GM18519 (cell line): ENCODE data around the gene KRTAP26-1.

Source experiments
- ATAC-seq: cut with Tn5 transposase; IDR thresholded peaks from one replicate; pipeline ENCODE4 v1.9.1; 2021; ENCODE audit warnings: mild to moderate bottlenecking, moderate library complexity; ENCODE audit not compliant: unreplicated experiment, low FRiP score

Gene KRTAP26-1, protein sequence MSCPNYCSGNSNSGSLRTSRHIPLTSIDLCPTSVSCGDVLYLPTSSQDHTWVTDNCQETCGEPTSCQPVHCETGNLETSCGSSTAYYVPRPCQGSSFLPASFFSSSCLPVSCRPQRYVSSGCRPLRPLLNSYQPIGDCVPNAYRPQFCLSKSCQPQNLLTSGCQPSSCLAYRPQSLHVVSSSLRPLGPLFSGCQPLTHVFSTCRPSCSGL

DNA sequence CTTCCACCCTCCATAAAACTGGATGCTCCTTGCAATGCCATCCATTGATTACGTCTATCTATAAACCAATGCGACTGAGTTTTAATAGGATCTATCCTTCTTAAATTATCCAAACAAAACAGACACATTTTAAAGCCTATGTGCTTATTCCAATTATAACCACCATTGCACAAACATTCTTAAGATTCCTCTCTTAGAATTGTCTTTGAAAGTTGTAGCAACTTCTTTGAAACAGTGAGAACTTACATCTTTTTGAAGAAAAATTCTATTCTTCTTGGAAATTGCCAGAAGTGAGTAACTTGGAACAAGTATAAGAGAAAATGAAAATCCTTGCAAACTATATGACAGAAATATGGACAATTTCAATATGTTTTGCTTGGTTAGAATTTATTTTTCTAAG lies at the start of gene KRTAP26-1:
Gene KRTAP26-1 (minus strand): TSS at position 101 of the 400 bp plus-strand sequence. CDS start 280 bp downstream, outside the sequence.
- ATAC-seq, result no peak

DNA sequence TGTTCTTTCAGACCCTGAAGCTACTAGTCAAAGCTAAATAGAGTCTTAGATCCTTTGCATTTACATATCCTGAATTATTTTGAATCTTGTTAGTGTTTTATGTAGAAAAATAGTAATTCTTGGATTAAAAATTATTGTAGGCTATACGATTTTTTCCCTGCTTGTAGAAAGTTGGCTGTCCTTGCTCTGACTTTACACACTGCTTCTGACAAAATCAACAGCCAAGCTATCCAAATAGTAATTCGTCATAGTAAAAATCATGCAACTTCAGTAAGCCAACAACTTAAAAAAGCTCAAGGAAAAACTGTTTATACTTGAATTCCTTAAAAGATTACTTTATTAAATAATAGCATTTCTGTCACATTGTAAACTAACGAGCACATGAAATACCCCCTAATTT lies 35.8 kb upstream of the KRTAP26-1 start:
- no peak for ATAC-seq

DNA sequence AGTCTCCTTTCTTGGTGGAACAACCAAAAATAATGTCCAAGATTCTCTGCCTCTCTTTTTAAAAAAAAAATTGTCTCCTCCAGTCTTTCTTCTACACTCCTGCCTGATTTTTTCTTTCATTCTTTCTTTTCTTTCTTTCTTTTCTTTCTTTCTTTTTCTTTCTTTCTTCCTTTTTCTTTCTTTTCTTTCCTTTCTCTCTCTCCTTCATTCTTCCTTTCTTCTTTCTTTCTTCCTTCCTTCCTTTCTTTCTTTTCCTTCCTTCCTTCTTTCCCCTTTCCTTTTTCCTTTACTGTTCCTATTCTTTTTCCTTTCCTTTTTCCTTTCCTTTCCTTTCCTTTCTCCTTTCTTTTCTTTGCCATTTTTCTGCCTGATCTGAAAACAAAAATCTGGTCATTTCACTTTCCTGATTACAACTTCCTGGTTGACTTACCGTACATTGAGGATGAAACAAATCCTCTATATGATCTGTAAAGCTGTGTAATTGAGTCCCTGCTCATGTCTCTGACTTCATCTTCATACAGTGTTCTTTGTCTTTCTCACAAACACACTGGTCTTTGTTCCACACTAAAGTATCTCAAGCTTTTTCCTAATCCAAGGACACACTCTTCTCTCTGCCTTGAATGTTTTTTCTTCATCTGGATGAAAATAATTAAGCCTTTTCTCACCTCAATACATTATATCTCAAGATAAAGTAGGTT lies 34.3 kb upstream of the KRTAP26-1 start:
- no peak for ATAC-seq

DNA sequence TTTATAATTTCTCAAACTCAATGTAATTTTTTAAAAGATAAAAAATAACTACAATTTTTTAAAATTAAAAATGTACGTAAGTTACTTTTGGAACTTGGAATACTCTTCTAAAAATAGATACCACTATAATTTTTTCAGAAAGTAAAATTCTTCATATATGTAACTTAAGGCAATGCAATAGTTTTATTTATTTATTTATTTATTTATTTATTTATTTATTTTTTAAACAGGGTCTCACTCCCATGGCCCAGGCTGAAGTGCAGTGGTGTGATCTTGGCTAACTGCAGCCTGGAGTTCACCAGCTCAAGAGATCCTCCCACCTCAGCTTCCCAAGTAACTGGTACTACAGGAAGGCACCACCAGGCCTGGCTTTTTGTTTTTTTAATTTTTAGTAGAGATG lies 31.4 kb upstream of the KRTAP26-1 start:
- no peak for ATAC-seq

DNA sequence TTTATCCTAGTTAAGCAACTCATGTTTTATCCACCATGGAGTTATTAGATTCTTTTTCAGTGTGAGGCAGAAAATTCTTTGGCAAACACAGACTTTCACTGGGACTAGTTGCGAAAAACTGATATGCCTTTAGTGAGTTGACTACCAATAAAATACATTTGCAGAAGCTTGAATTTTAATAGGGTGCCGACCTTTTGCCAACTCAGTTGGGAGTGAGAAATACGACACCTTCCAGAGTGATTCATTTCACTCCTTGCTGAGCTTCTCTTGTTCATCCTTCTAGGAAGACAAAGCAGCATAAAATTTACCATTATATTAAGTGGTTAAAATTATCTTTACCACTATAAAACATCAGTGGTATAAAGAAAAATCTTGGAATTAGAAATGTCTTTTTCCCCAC lies 29.5 kb upstream of the KRTAP26-1 start:
- no peak for ATAC-seq

DNA sequence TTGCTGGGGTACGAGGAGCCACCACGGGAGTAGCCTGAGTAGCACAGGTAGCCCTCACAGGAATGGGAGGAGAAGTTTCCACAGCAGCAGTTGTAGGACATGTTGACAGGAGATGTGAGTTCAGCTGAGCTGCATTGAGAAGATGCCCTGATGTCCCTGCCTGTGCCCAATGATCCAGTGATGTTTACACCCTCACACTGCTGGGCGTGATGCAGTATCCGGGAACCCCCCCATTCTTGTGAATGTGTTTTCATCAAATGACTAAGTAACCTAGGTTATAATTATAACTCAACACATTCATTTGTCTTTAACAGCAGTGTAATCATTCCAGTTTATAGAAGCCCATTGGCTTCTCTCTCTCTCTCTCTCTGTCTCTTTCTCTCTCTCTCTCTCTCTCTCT lies 28.4 kb upstream of the KRTAP26-1 start, which contains the start of gene KRTAP23-1:
Gene KRTAP23-1 (minus strand): TSS at position 101 of the 400 bp plus-strand sequence. CDS start 0 bp downstream, at position 101.
- ATAC-seq, result no peak

DNA sequence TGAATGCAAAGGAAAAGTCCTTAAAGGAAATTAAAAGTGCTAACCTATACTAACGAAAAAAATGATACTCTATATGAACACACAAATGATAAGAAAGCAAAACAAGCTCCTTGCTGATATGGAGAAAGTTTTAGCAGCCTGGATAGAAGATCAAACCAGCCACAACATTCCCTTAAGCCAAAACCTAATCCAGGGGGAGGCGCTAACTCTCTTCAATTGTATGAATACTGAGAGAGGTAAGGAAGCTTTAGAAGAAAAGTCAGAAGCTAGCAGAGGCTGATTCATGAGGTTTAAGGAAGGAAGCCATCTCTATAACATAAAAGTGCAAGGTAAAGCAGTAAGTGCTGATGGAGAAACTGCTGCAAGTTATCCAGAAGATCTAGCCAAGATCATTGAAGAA lies 24.9 kb upstream of the KRTAP26-1 start:
- no peak for ATAC-seq

DNA sequence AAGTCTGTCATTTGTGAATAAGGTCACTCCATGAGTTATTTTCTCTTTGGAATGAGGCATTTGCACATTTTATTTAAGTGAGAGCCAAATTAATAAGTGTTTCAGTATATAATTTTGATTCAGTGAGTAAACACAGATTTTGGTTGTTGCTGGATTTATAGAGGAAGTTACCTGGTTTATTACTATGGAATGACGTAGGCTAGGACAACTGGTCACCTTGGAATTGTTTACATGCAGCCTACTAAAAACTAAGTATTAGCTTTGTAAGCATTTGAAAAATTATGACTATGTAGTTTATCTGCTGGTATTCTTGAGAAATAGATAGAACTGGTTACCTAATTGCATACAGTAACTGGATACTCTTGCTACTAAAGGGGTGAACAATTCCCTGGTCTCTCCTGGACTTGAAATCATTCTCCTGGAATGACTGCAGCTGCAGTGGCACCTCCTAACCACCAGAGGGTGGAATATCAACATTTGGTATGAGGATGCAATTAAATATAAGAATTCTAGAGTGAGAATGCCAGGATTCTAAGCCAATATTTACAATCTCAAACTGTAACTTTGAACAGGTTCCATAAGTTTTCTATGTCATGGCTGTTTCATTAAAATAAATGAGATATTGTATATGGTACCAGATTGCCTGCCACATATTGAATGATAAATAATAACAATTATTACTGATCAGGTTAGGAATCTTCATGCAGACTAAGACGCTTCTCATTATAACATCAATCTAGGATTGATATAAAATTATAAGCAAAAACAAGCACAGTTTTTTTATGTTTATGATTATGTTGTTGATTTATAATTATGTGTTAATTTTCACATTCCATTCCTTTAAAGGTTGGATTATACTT lies 20.8 kb upstream of the KRTAP26-1 start:
- ATAC-seq, result peak; percentile 67

DNA sequence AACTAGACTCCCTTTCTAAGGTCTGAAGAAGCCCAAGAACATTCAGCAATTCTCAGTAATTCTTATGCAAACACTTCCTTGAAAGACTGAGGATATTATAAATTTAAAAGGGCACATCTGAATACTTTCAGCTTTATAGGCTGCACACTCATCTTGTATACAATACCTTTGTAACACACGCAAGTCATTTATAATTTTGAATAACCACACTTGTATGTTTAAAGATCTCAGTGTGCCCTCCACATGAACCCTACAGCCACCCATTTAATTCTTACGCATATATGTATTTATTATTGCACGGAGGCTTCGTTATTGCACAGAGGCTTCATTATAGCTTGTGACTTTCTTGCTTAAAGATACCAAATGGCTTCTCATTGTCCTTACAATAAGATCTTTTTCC lies 18.6 kb upstream of the KRTAP26-1 start:
- no peak for ATAC-seq

DNA sequence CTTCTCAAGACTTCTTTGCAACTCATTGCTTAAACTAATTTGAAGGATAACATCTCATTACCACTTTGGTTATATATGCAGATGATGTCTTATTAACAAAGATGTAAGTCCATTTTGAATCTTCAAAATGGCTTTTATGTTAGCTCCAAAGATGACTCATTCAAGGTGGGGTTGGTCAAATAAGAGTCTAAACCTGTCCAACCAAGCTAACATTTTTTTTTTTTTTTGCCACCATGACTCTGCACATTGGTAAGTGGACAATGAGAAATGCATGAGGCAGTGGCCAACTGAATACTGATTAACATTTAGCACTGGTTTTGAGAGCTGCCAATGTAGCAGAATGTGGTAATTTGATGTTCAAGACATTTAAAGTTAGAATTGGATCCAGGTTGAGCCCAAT lies 17.7 kb upstream of the KRTAP26-1 start:
- ATAC-seq, result no peak

DNA sequence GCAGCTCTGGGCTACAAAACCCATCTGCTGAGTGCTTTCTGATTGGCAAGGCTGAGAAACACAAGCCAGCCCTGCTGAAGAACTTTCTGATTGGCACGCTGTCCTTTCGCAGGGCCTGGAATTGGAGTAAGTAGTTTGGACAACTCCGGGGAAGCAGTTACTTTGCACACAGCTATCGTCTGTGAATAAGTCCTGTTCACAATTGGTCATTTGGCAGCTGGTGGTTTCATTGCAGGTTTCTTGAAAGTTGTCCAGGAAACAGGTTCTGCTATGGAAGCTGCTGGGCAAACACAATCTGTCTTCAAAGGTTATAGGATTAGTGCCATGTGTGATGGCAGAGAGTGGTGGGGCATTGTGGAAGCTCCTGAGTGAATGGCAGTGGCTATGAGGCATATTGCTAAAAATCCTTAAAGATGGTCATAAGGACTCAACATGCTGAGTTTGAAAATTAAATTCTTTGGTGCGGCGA lies 17.2 kb upstream of the KRTAP26-1 start, which contains the start of gene KRTAP27-1:
Gene KRTAP27-1 (minus strand): TSS at position 419 of the 469 bp plus-strand sequence. CDS start 26 bp downstream, at position 393.
- ATAC-seq, result no peak

DNA sequence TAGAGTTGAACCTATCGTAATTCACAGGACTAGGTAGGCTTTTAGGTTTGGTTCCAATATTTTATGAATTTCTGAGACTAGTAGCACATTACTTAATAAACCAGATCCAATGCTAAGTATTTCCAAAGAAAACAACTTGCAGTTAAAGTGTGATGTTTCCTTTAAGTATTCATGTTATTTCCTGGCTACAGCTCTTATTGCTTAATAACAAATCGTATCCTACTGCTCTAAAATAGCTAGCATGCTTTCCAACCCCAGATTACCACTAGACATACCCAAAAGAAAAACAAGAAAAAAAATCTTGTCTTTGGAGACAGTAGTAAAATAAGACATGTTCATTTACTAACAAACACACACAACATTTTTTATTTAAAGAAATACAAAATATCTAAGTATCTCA lies 16.5 kb upstream of the KRTAP26-1 start:
- no peak for ATAC-seq

DNA sequence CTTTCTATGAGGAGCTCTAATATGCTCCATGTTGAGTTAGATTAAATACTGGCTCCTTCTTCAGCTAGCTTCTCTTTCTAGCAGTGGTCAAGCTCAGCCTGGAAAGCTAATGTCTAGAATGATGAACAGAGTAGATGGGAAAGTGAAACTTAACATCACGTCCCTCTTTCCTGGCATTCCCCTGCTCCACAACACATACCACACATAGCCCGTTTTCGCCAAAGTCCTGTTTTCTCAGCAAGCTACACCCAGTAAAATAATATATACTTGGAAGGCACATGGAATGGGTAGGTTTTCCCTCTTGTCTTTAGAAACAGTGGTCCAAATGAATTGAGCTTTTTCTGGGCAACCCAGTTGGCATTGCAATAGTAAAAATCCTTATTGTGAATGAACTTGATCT lies 13.6 kb upstream of the KRTAP26-1 start:
- no peak for ATAC-seq

DNA sequence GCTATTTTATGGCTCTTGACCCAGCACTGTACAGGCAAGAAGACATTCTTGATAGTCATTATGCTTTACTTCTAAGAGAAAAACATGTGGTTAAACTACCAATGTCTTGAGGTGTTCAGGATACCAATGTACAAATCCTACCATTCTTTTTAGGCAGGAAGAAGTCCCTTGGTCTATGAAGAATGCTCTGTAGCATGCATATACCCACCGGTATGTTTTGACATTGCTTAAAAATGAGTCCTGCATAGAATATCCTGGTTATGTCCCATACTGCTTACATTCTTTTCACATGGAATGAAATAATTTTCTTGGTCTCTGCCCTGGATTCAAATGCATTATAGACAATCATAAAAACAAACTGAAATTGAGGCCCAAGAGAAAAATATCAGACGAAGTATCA lies 12.6 kb upstream of the KRTAP26-1 start:
- ATAC-seq, result no peak

DNA sequence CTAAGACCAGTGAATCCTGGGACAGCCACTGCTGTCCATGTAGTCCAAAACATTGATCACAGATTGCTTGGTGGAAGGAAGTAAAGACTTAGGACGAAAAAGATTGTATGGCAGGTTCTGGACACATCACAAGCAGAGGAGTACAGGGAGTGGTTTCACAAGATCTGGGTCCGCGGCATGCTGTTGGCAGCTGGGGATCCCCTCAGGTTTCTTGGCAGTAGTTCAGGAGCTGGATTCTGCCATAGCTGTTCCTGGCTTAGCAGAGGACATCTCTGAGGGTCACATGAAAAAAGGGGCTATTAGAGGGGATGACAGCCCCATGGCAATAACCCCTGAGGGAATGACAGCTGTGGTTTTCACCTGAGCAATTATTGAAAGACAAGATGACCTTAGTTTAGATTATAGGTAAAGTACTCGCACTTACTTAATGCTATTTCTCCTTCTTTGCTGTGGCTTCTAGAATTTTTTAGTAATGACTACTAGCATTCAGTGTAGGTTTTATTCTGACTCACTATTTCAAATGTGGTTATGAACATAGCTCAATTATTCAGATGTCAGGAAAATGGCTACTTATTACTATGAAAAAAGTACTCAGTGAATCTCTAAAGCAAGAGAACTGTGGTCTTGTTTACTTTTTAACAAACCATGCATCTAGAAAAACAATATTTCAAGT lies 9.2 kb upstream of the KRTAP26-1 start:
- no peak for ATAC-seq

DNA sequence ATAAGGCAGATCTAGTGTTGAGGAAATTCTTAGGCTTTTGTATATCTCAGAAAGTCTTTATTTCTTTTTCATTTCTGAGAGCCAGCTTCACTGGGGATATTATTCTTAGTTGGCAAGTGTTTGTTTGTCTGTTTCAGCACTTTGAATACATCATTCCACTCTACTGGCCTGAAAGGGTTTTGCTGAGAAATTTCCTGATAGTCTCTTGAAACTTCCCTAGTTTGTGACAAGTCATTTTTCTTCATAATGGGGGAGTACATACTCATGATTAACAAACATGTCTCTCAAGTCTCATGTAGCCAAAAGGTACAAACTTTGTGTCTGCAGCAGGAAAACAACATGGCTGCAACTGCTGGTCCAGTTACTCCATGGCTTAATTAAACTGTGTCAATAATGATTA lies 6.3 kb upstream of the KRTAP26-1 start:
- ATAC-seq, result no peak

DNA sequence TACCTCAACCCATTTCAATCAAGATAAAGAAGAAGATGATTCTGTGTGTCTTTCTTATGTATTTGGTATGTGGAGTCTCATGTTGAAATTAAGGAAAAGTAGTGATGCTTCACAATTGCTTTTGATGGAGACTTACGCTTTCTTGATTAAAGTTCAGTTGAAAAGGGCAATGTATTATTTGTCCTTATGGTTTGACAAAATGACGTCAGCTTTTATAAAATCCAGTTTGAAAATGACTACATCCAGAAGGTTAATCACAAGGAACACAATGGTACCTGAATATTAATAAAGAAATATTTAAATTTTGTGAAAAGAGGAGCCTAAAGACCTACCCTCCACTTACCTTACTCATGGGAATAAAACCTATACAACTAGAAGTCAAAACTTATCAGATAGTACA lies 4.4 kb downstream of the KRTAP26-1 start:
- no peak for ATAC-seq

DNA sequence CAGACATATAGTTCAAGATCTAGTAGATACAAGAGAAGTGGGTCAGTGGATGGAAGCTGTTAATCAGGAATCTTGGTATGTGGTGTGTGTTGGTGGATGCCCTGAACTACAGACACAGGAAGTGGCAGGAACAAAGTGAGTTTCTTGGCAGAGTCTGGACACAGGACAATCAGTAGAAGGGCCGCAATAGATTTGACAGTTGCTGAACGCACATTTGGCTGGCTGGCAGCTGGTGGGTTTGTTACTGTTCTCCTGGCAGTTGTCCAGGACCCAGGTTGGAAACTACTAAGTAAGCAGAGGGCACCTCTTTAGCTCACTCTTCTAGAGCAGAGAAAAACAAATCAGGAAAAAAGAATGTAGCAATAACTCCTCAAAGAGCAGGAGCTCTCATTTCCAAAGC lies 13.2 kb downstream of the KRTAP26-1 start:
- no peak for ATAC-seq

DNA sequence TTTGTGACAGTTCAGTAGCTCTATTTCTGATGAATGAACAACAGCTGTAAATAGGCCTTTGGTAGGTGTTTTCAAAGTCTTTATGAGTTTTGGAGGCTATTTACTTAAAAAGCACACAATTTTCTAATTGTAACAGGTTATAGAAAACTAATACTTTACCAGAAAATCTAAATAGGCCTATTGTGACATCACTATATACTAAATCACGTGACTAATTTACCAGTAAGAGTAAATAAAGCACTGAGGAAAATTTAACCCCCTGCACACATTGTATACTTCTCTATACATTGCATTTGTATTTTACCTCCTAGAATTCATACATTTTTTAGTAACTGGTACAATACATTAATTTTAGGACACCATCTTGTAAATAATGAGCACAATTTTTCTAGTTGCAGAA lies 15.0 kb downstream of the KRTAP26-1 start:
- ATAC-seq, result no peak

DNA sequence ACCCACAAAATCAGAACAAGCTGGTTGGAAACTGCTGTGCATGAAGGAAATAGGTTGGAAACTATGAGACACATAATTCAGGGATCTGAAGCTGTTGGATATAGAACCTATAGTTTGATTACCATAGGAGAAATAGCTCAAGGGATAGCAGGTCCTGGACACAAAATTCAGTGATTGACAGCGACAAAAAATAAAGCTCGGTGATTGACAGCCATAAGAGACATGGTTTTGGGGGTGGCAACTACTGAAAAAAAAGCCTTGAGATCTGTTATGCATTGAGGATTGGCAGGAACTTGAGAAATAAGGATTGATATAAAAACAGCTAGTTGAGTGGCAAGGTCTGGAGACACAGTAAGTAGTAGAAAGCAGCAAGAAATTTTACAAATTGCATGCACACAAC lies 30.9 kb downstream of the KRTAP26-1 start, which contains the start of gene KRTAP25-1:
Gene KRTAP25-1 (minus strand): TSS at position 300 of the 400 bp plus-strand sequence. CDS start 24 bp downstream, at position 276.
- no peak for ATAC-seq
